Superior temporal gyrus (tissue), 1 donor: ENCODE results near the gene ATP5F1E.
"Not testable (repeated sequence)": the region's sequence is repeated elsewhere in the genome, so short reads cannot be mapped to it uniquely, and the experiment has no call there.

Source experiments
- DNase-seq: peaks from one replicate; pipeline ENCODE4 v3.0.0-alpha.2; 2016; ENCODE audit errors: extremely low spot score

ATP5F1E gene

GRCh38 chr20:59042796-59043631 lies 10.9 kb upstream of the ATP5F1E start:
- peak; percentile 93 for DNase-seq

GRCh38 chr20:59042151-59042795 lies 10.1 kb upstream of the ATP5F1E start, which contains the start of gene PRELID3B:
PRELID3B (minus strand) TSS chr20:59042786; CDS start chr20:59042730, 56 bp downstream.
- no peak for DNase-seq

GRCh38 chr20:59041487-59041886 lies 9.4 kb upstream of the ATP5F1E start:
- DNase-seq, result not testable (repeated sequence)

- no peak for DNase-seq
Measured at GRCh38 chr20:59040667-59041066, 8.5 kb upstream of the ATP5F1E start.

- peak; percentile 15 for DNase-seq
Measured at GRCh38 chr20:59039233-59039632, 7.1 kb upstream of the ATP5F1E start.

- DNase-seq, result no peak
Measured at GRCh38 chr20:59037386-59037785, 5.3 kb upstream of the ATP5F1E start.

GRCh38 chr20:59035381-59035780 lies 3.2 kb upstream of the ATP5F1E start:
- DNase-seq, result no peak

- DNase-seq, result no peak
Measured at GRCh38 chr20:59033616-59034165, 1.6 kb upstream of the ATP5F1E start.

- DNase-seq, result no peak
Measured at GRCh38 chr20:59033093-59033492, 958 bp upstream of the ATP5F1E start.

GRCh38 chr20:59032713-59033059 lies 551 bp upstream of the ATP5F1E start:
- no peak for DNase-seq

- DNase-seq, result no peak
Measured at GRCh38 chr20:59031564-59032022, 542 bp downstream of the ATP5F1E start.

GRCh38 chr20:59030911-59031563 lies 1.1 kb downstream of the ATP5F1E start:
- no peak for DNase-seq

- DNase-seq, result no peak
Measured at GRCh38 chr20:59028812-59029211, 3.3 kb downstream of the ATP5F1E start.

GRCh38 chr20:59027741-59028320 lies 4.3 kb downstream of the ATP5F1E start:
- no peak for DNase-seq

GRCh38 chr20:59026904-59027740 lies 5.0 kb downstream of the ATP5F1E start:
- no peak for DNase-seq

GRCh38 chr20:59025511-59025910 lies 6.6 kb downstream of the ATP5F1E start:
- no peak for DNase-seq

- no peak for DNase-seq
Measured at GRCh38 chr20:59025086-59025485, 7.0 kb downstream of the ATP5F1E start.

GRCh38 chr20:59024111-59024530 lies 8.0 kb downstream of the ATP5F1E start:
- no peak for DNase-seq

GRCh38 chr20:59023616-59024015 lies 8.5 kb downstream of the ATP5F1E start:
- no peak for DNase-seq

- no peak for DNase-seq
Measured at GRCh38 chr20:59022754-59023153, 9.4 kb downstream of the ATP5F1E start.
